Measurements from ENCODE around the gene ZNF865. TPM values are rescaled to one million over a fixed set of nuclear protein-coding genes. Genes with fewer than 3 reads are reported as not detected.
A peak's percentile ranks its signal among the peaks of the same experiment; 100 is the strongest.

The ZNF865 gene
- total RNA-seq, 1 donor from 2014 or later: 5.6 TPM

DNA sequence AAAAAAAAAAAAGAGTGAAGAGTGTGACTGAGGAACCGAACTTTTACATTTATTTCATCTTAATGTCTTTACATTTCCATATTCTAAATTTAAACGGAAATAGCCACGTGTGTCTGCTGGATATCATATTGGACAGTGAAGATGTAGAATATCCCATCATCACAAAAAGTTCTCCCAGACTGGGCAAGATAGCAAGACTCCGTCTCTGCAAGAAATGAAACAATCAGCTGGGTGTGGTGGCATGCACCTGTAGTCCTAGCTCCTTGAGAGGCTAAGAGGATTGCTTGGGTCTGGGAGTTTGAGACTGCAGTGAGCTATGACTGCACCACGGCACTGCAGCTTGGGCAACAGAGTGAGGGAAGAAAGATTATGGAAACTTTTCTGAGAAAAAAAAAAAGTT lies 28.7 kb upstream of the ZNF865 start:
- TF ChIP-seq, protein P1, sequence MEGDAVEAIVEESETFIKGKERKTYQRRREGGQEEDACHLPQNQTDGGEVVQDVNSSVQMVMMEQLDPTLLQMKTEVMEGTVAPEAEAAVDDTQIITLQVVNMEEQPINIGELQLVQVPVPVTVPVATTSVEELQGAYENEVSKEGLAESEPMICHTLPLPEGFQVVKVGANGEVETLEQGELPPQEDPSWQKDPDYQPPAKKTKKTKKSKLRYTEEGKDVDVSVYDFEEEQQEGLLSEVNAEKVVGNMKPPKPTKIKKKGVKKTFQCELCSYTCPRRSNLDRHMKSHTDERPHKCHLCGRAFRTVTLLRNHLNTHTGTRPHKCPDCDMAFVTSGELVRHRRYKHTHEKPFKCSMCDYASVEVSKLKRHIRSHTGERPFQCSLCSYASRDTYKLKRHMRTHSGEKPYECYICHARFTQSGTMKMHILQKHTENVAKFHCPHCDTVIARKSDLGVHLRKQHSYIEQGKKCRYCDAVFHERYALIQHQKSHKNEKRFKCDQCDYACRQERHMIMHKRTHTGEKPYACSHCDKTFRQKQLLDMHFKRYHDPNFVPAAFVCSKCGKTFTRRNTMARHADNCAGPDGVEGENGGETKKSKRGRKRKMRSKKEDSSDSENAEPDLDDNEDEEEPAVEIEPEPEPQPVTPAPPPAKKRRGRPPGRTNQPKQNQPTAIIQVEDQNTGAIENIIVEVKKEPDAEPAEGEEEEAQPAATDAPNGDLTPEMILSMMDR (IDR thresholded peaks at IDR 0.05; ENCODE audit: insufficient read depth, low read length, poor library complexity, severe bottlenecking): no peak
- H3K4me3 ChIP-seq (ENCODE audit: low read depth, low read length): no peak overlapping the region
- H3K36me3 ChIP-seq (ENCODE audit: control insufficient read depth, insufficient read depth, low read length): no peaks in the 10 kb centered on the region
- no peaks in the 10 kb centered on the region for H3K27me3 ChIP-seq (ENCODE audit: control insufficient read depth, insufficient read depth, low read length)
- DNase-seq (ENCODE audit: low read depth): no peak

DNA sequence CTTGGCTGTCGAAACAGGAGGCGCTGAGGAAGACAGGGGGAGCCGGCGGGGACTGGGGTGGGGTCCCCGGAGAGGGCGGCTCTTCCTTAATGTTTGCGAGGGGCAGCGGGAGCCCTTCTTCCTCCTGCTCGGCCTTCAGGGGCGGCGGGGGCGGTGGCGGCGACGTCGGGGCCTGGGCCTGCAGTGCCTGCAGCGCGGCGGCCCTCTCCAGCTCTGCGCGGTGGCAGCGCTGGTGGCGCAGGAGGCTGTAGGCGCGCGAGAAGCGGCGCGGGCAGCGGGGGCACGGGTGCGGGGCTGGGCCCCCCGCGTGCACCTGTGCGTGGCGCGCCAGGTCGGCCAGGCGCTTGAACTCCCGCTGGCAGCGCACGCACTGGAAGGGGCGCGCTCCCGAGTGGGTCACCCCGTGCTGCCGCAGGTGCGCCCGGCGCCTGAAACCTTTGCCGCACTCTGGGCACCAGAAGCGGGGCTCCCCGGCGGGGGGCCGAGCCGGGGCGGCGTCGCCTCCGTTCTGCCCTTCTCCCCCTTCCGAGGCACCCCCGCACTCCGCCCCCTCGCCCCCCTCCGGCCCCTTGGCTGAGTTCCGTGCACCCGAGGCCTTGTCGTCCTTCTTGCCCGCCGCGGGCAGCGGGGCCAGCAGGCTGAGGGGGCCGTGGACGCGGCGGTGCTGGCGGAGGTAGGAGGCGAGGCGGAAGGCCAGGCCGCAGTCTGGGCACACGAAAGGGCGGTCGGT lies 27.3 kb upstream of the ZNF865 start:
- Histone ChIP-seq H3K36me3 (ENCODE audit: control insufficient read depth, insufficient read depth, low read length) (no peaks in the 10 kb centered on the region), H3K27me3 (ENCODE audit: control insufficient read depth, insufficient read depth, low read length) (no peaks in the 10 kb centered on the region), H3K4me3 (ENCODE audit: low read depth, low read length) (no peak overlapping the region)
- TF ChIP-seq, protein P1 (IDR thresholded peaks at IDR 0.05; ENCODE audit: insufficient read depth, low read length, poor library complexity, severe bottlenecking): no peak
- DNase-seq (ENCODE audit: low read depth): no peak

DNA sequence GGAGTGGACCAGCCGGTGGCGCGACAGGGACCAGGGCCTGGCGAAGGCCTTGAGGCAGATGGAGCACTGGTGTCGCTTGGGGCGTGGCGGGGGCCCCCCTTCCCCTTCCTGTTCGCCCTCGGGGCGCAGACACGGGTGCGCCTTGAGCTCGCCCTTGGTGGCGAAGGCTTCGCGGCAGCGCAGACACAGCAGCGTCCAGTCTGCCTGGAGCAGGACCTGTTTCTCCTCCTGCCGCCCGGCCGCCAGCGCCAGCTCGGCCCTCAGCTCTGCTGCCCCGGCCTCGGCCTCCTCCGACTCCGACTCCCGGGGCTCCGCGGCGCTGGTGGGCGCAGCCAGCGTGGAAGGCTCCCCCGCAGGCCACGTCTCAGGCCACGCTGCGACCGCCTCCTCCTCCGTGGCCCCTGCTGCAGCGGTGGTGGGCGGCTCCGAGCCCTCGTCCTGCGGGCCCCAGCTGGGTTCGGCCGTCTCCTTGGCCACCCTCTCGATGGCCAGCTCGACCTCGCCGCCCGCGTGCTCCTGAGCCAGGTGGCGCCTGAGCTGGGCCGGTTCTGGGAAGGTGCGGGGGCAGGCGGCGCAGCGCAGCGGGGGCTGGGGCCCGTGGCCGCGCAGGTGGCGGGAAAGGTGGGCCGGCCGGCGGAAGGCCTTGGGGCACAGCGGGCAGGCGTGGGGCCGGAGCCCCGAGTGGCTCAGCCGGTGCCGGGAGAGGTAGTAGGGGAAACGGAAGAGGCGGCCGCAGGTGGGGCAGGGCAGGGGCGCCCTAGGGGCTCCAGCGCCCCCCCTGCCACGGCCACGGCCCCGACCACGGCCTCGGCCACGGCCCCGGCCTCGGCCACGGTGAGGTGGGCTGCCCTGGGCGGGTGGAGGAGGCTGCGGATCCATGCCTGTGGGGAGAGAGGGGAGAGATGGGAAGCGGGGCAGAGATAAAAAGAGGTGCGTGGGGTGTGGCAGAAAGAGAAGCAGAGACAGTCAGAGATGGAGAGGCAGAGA lies 26.4 kb upstream of the ZNF865 start:
- Histone ChIP-seq H3K27me3 (ENCODE audit: control insufficient read depth, insufficient read depth, low read length) (no peaks in the 10 kb centered on the region), H3K36me3 (ENCODE audit: control insufficient read depth, insufficient read depth, low read length) (no peaks in the 10 kb centered on the region), H3K4me3 (ENCODE audit: low read depth, low read length) (peak overlapping the region; percentile 90)
- DNase-seq (ENCODE audit: low read depth): no peak
- TF ChIP-seq, protein P1 (IDR thresholded peaks at IDR 0.05; ENCODE audit: insufficient read depth, low read length, poor library complexity, severe bottlenecking): no peak

DNA sequence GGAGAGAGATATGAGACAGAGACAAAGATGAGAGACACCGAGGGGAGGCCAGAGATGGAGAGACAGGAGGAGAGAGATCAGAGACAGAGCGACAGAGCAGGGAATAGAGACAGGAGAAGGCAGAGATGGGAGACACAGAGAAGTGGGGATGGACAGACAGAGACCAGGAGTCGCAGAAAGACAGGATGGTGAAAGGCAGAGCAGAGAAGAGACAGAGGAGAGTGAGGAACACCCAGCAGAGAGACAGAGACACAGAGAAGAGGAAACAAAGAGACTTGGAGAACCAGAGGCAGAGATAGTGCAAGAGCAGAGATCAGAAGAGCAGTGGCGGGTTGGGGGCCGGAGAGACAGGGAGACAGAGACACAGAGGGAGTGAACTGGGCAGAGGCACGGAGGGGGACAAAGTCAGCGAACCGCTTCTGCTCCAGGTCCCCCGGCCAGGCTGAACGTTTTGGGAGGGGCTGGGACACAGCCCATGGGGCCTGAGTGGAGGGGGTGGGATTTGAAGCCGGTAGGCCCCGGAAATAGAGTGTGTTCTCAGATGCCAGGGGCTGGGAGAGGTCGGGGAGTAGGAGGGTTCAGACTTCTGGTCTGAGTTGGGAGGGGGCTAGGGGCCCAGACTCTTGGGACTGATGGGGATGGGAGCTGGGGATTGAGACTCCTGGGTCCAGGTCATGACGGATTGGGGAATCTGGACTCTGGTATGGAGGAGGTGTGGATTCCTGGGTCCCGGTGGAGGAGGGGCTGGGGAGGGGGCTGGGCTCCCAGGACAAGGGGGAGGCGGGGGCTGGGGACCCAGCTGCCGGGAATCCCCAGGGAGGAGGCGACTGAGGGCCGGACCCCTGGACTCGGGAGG lies 25.5 kb upstream of the ZNF865 start:
- Histone ChIP-seq H3K4me3 (ENCODE audit: low read depth, low read length) (peak overlapping the region; percentile 90), H3K36me3 (ENCODE audit: control insufficient read depth, insufficient read depth, low read length) (no peaks in the 10 kb centered on the region), H3K27me3 (ENCODE audit: control insufficient read depth, insufficient read depth, low read length) (no peaks in the 10 kb centered on the region)
- TF ChIP-seq, protein P1 (IDR thresholded peaks at IDR 0.05; ENCODE audit: insufficient read depth, low read length, poor library complexity, severe bottlenecking): no peak
- no peak for DNase-seq (ENCODE audit: low read depth)

DNA sequence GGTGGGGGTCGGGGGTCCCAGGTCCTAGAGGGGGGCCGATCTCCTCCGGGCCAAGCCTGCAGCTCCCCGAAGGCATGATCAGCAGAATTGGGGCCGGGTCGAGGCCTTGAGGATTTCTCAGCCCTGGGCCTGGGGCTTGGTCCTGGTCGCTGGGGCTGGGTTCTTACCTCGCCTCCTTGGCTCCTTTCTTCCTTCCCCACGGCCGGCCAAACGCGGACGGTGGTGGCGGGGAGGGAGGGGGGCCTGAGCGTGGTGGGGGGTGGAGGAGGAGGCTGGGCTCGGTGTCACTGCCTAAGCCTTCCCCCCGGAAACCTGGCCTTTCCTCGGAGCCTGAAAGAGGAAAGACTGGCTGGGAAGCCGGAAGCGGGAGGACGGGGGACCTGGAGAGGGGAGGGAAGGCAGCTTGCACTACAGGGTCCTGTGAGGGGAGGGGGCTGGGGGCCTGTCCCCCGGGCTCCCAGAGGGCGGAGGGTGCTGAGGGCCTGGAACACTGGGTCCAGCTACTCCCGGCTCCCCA lies 24.8 kb upstream of the ZNF865 start, which contains the start of gene ZNF579:
ZNF579 (minus strand) TSS at position 221 of the 517 bp plus-strand sequence. CDS start 1,209 bp downstream, outside the sequence.
- Histone ChIP-seq H3K4me3 (ENCODE audit: low read depth, low read length) (peak within 1 kb of the TSS; percentile 90), H3K36me3 (ENCODE audit: control insufficient read depth, insufficient read depth, low read length) (no peaks in the 10 kb centered on the region), H3K27me3 (ENCODE audit: control insufficient read depth, insufficient read depth, low read length) (no peaks in the 10 kb centered on the region)
- TF ChIP-seq, protein P1 (IDR thresholded peaks at IDR 0.05; ENCODE audit: insufficient read depth, low read length, poor library complexity, severe bottlenecking): no peak
- no peak for DNase-seq (ENCODE audit: low read depth)

Data from kidney epithelial cell (primary cell).